Peyer's patch (tissue), 4 donors: ENCODE results near the gene SDR42E1.

ENCODE experiments used
- CTCF ChIP-seq, 6 experiments: fragments of 450-650 bp in 4 of 6; fragments of 200-600 bp in 2 of 6; sonication (generic) in 1 of 6; IDR thresholded peaks; one replicate each; pipeline ENCODE4 v1.5.1; 2017 to 2019; ENCODE audit warnings: antibody characterized with exemption in 6 of 6, mild to moderate bottlenecking in 3 of 6, moderate library complexity in 1 of 6
- POLR2A ChIP-seq, 2 donors: fragments of 450-650 bp; IDR thresholded peaks; one replicate each; pipeline ENCODE4 v1.5.1; 2017; ENCODE audit warnings: antibody characterized with exemption in 2 of 2, mild to moderate bottlenecking in 2 of 2, moderate library complexity in 2 of 2

GRCh38 chr16:82037666-82038065, 26.4 kb upstream of the SDR42E1 start:
- TF ChIP-seq POLR2A (IDR thresholded peaks at IDR 0.05) (no peak), CTCF (IDR thresholded peaks at IDR 0.05) (no peak)
